Transverse colon (tissue), 4 donors: ENCODE results near the gene ARRDC3. TPM values are rescaled to one million over a fixed set of nuclear protein-coding genes. Genes with fewer than 3 reads are reported as not detected.
A peak's percentile ranks its signal among the peaks of the same experiment; 100 is the strongest.

Experiments
- DNase-seq: peaks from one replicate; pipeline ENCODE4 v3.0.0-alpha.2; 2019
- H3K27ac ChIP-seq, 4 donors: fragments of 200-600 bp; sonication (generic); 2 replicates each; pipeline ENCODE4 v1.5.1; 2016 to 2018; ENCODE audit warnings: inconsistent platforms in 4 of 4
- H3K27me3 ChIP-seq: fragments of 200-600 bp; sonication (generic); 2 replicates; pipeline ENCODE4 v1.5.1; 2017; ENCODE audit warnings: inconsistent platforms
- H3K36me3 ChIP-seq, 4 donors: fragments of 200-600 bp; sonication (generic); 2 replicates each; pipeline ENCODE4 v1.5.1; 2017 to 2019; ENCODE audit warnings: inconsistent platforms in 4 of 4
- H3K4me1 ChIP-seq, 4 donors: fragments of 200-600 bp; sonication (generic); 2 replicates each; pipeline ENCODE4 v1.5.1; 2017 to 2020; ENCODE audit warnings: inconsistent platforms in 4 of 4
- H3K4me3 ChIP-seq, 4 donors: fragments of 200-600 bp; sonication (generic); 1 replicate in 1 of 4; 2 replicates in 3 of 4; pipeline versions ENCODE4 v1.5.1 to v1.6.1; 2017 to 2019; ENCODE audit warnings: inconsistent platforms in 4 of 4
- H3K9me3 ChIP-seq, 2 donors: fragments of 200-600 bp; sonication (generic); 2 replicates each; pipeline ENCODE4 v1.5.1; 2017 to 2019; ENCODE audit warnings: inconsistent platforms in 2 of 2
- CTCF ChIP-seq, 5 experiments: fragments of 200-600 bp in 3 of 5; fragments of 450-650 bp in 2 of 5; sonication (generic) in 3 of 5; IDR thresholded peaks; 1 replicate in 2 of 5; 2 replicates in 3 of 5; pipeline ENCODE4 v1.5.1; 2016 to 2017; ENCODE audit warnings: antibody characterized with exemption in 5 of 5, inconsistent platforms in 3 of 5, mild to moderate bottlenecking in 2 of 5, moderate library complexity in 1 of 5
- EP300 ChIP-seq: sonication (generic); formaldehyde crosslinking; IDR thresholded peaks from one replicate; pipeline ENCODE4 v1.6.1; 2017; ENCODE audit warnings: antibody characterized with exemption, low read depth
- POLR2A ChIP-seq: fragments of 450-650 bp; IDR thresholded peaks from one replicate; pipeline ENCODE4 v1.6.1; 2016; ENCODE audit warnings: antibody characterized with exemption, mild to moderate bottlenecking, moderate library complexity
- POLR2AphosphoS5 ChIP-seq, 3 donors: sonication (generic); formaldehyde crosslinking; IDR thresholded peaks; one replicate each; pipeline ENCODE4 v1.6.1; 2016; ENCODE audit warnings: antibody characterized with exemption in 3 of 3
- WGBS, 2 donors: methylation state at CpG; one replicate each; pipeline ENCODE4 v1.1.5; 2018; ENCODE audit warnings: low coverage in 1 of 2; 5-methylcytosine and 5-hydroxymethylcytosine counted together
- in situ Hi-C, 4 donors: fragments of 200-750 bp; cut with MboI; loops; one replicate each; pipeline versions ENCODE4 v1.15.0 to v1.15.1; 2017; ENCODE audit warnings: low sequenced_read_pairs in 3 of 4, low pct_ligation_motif_present in 1 of 4, low pct_unique_long_range_greater_than_20kb in 1 of 4
- intact Hi-C: fragments of 100-400 bp; cut with DNase I; formaldehyde crosslinking; loops from one replicate; pipeline ENCODE4 v1.15.1; 2023; ENCODE audit warnings: low total_unique reads
- total RNA-seq, 4 donors: library from RNA; depleted of rRNA; stranded (reverse); fragments of >200 nt; gene quantifications; one replicate each; pipeline ENCODE4 v1.1.0, GENCODE V29; 2016

ARRDC3 gene
- total RNA-seq, 4 donors from 2014 or later, result 13.7 to 29.4 (median 27.5) TPM

- Histone ChIP-seq H3K4me3 (no peak overlapping the region), H3K27me3 (no peaks in the 10 kb centered on the region), H3K27ac (no peak overlapping the region), H3K4me1 (peaks cover 0 to 5% (median 0%) of the 10 kb centered on the region in 4 donors), H3K36me3 (no peaks in the 10 kb centered on the region), H3K9me3 (no peaks in the 10 kb centered on the region)
- intact Hi-C loops, result loop anchor here (5.0 kb wide), 1 partner anchor 552 kb away; no protein-coding TSS in a partner anchor
- in situ Hi-C loops, result loop anchor here in 2 of 4 donors (10.0 to 25.0 kb wide), 2 partner anchors 559 to 562 kb away; no protein-coding TSS in a partner anchor
- no peak for TF ChIP-seq EP300
- no peak for TF ChIP-seq POLR2AphosphoS5 (IDR thresholded peaks at IDR 0.05)
- no peak for TF ChIP-seq CTCF (IDR thresholded peaks at IDR 0.05)
- no peak for TF ChIP-seq POLR2A
- WGBS, 2 donors, result 93% methylated on average over 2 of the region's 2 CpGs; no CpG with 5 or more reads in 1 of the 2 donors
- no peak for DNase-seq
These were observed 40.8 kb upstream of the ARRDC3 start for GRCh38 chr5:91423871-91424270.

DNA sequence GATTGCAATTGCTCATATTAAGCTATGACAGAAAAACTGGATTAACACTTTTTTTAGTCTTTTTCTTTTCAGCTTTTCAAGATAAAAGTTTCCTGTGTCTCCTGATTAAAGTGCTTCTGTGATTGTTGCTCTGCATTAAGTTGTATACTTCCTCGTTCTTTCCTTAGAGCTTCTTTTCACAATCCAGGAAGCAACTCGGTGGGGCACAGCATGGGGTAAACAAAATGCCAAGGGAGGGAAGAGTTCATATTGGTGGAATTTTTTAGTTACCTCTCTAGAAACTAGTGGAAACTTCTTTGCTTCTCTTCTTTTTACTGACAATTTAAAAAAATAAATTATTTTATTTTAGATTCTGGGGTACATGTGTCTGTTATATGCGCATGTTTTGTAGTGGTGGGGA lies 37.8 kb upstream of the ARRDC3 start:
- Histone ChIP-seq H3K27ac (no peak overlapping the region), H3K4me3 (no peak overlapping the region), H3K27me3 (no peaks in the 10 kb centered on the region), H3K9me3 (no peaks in the 10 kb centered on the region), H3K4me1 (peaks cover 0 to 10% (median 1%) of the 10 kb centered on the region in 4 donors), H3K36me3 (no peaks in the 10 kb centered on the region)
- WGBS, 2 donors, result 39 to 45% methylated on average over 3 of the region's 3 CpGs
- no peak for TF ChIP-seq POLR2AphosphoS5 (IDR thresholded peaks at IDR 0.05)
- no peak for TF ChIP-seq CTCF (IDR thresholded peaks at IDR 0.05)
- no peak for TF ChIP-seq EP300
- TF ChIP-seq POLR2A, result no peak
- no peak for DNase-seq
- intact Hi-C loops, result loop anchor here (5.0 kb wide), 1 partner anchor 549 kb away; no protein-coding TSS in a partner anchor
- in situ Hi-C loops, result loop anchor here in 2 of 4 donors (10.0 to 25.0 kb wide), 2 partner anchors 556 to 559 kb away; no protein-coding TSS in a partner anchor

DNA sequence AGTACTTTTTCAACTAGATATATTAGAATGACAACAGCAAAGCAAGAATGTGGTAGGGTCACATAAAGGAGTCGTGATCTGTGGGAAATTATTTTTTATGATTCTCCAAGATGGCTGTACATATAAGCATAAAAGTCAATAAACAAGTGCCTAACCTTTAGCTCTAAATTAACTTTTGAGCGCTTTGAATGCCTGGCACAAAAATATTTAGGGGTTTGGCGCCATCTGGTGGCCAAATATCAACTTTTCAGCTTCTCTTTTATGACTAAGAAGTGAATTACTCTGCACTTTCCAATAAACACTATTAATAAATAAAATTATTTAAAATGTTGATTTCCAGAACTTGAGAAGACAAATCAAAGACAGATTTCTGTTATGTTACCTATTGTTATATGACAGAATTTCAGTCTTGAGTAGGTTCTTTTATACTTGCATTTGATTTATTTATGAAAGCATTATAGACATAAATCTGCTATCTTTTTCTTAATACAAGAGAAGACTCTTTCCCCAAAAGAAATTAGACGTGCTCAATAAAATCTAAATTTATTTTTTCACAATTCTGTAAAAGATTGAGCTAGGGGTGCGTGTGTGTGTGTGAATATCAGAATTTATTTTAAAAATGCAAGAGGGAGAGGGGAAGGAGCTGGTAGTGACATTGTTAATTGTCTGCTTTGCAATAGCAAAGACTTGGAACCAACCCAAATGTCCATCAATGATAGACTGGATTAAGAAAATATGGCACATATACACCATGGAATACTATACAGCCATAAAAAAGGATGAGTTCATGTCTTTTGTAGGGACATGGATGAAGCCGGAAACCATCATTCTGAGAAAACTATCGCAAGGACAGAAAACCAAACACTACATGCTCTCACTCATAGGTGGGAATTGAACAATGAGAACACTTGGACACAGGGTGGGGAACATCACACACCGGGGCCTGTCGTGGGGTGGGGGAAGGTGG lies 36.7 kb upstream of the ARRDC3 start:
- no peak for TF ChIP-seq POLR2A
- TF ChIP-seq EP300, result no peak
- TF ChIP-seq POLR2AphosphoS5 (IDR thresholded peaks at IDR 0.05), result no peak
- peak; percentile 74 to 89 (median 81) for TF ChIP-seq CTCF (IDR thresholded peaks at IDR 0.05)
- Histone ChIP-seq H3K27me3 (no peaks in the 10 kb centered on the region), H3K9me3 (no peaks in the 10 kb centered on the region), H3K36me3 (no peaks in the 10 kb centered on the region), H3K4me1 (peaks cover 0 to 10% (median 1%) of the 10 kb centered on the region in 4 donors), H3K27ac (no peak overlapping the region), H3K4me3 (no peak overlapping the region)
- intact Hi-C loops, result loop anchor here (5.0 kb wide), 1 partner anchor 548 kb away; no protein-coding TSS in a partner anchor
- 53 to 54% methylated on average over 9 of the region's 9 CpGs for WGBS, 2 donors
- peak; percentile 77 for DNase-seq
- in situ Hi-C loops, result loop anchor here in 3 of 4 donors (10.0 to 25.0 kb wide), 2 partner anchors 555 to 558 kb away; no protein-coding TSS in a partner anchor

DNA sequence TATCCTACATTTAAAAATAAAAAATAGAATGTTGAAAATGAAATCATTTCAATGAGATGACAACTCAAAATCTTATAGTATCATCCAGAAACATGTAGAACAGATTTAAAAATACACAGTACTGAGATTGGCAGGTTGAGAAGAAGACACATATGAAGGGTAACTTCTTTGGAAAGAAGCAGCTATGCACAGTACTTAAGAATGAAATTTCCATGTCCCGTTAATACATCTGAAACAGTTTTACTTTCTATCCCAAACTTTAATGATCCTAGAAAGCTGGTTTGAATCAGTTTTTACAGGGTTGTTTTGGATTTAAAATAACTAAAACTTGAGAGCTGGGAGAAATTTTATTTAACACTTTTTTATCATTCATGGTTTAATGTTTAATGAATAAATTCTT lies 36.0 kb upstream of the ARRDC3 start:
- Histone ChIP-seq H3K27ac (no peak overlapping the region), H3K4me1 (peaks cover 0 to 10% (median 1%) of the 10 kb centered on the region in 4 donors), H3K36me3 (no peaks in the 10 kb centered on the region), H3K4me3 (no peak overlapping the region), H3K27me3 (no peaks in the 10 kb centered on the region), H3K9me3 (no peaks in the 10 kb centered on the region)
- TF ChIP-seq POLR2A, result no peak
- TF ChIP-seq EP300, result no peak
- in situ Hi-C loops, result loop anchor here in 2 of 4 donors (10.0 to 25.0 kb wide), 2 partner anchors 554 to 557 kb away; no protein-coding TSS in a partner anchor
- intact Hi-C loops, result no loop called here
- 75 to 80% methylated on average over 1 of the region's 1 CpG for WGBS, 2 donors
- DNase-seq, result no peak
